HEK293 (cell line): ENCODE data around the gene NAGPA.

ENCODE experiments used
- CTCF ChIP-seq: fragments of 450-650 bp; formaldehyde crosslinking; IDR thresholded peaks from 2 replicates; pipeline ENCODE4 v1.5.1; 2016; ENCODE audit warnings: missing biosample characterization, missing genetic modification characterization
- TCF7L2 ChIP-seq: IDR thresholded peaks from 2 replicates; pipeline ENCODE4 v1.6.1; 2011; ENCODE audit warnings: low read depth, mild to moderate bottlenecking, inconsistent platforms, low read length, moderate library complexity, borderline replicate concordance
- ZBTB44 ChIP-seq: fragments of 450-650 bp; IDR thresholded peaks from 2 replicates; pipeline ENCODE4 v1.5.1; 2018; ENCODE audit warnings: missing biosample characterization, mild to moderate bottlenecking, missing genetic modification characterization
- ZNF138 ChIP-seq: fragments of 450-650 bp; formaldehyde crosslinking; IDR thresholded peaks from 2 replicates; pipeline ENCODE4 v1.5.1; 2016; ENCODE audit warnings: missing biosample characterization, missing genetic modification characterization, borderline replicate concordance
- ZNF37A ChIP-seq: fragments of 450-650 bp; IDR thresholded peaks from 2 replicates; pipeline ENCODE4 v1.5.1; 2018; ENCODE audit warnings: missing biosample characterization, missing genetic modification characterization
- ZNF510 ChIP-seq: fragments of 450-650 bp; formaldehyde crosslinking; IDR thresholded peaks from 2 replicates; pipeline ENCODE4 v1.5.1; 2018; ENCODE audit warnings: mild to moderate bottlenecking, missing genetic modification characterization, missing biosample characterization; ENCODE audit not compliant: insufficient replicate concordance
- ZNF513 ChIP-seq: fragments of 450-650 bp; IDR thresholded peaks from 2 replicates; pipeline ENCODE4 v1.5.1; 2018; ENCODE audit warnings: missing biosample characterization, missing genetic modification characterization
- ZNF530 ChIP-seq: fragments of 450-650 bp; formaldehyde crosslinking; IDR thresholded peaks from 2 replicates; pipeline ENCODE4 v1.5.1; 2016; ENCODE audit warnings: low read depth, missing biosample characterization, missing genetic modification characterization
- ZNF830 ChIP-seq: fragments of 450-650 bp; IDR thresholded peaks from 2 replicates; pipeline ENCODE4 v1.5.0; 2018; ENCODE audit warnings: missing biosample characterization, missing genetic modification characterization, low read depth, mild to moderate bottlenecking, moderate library complexity
- TF ChIP-seq, protein P1 (sequence below): fragments of 450-650 bp; formaldehyde crosslinking; IDR thresholded peaks from 2 replicates; pipeline ENCODE4 v1.5.1; 2016; ENCODE audit warnings: missing biosample characterization, missing genetic modification characterization

GRCh38 chr16:5073279-5073629 lies 39.5 kb upstream of the NAGPA start:
- TF ChIP-seq, protein P1, sequence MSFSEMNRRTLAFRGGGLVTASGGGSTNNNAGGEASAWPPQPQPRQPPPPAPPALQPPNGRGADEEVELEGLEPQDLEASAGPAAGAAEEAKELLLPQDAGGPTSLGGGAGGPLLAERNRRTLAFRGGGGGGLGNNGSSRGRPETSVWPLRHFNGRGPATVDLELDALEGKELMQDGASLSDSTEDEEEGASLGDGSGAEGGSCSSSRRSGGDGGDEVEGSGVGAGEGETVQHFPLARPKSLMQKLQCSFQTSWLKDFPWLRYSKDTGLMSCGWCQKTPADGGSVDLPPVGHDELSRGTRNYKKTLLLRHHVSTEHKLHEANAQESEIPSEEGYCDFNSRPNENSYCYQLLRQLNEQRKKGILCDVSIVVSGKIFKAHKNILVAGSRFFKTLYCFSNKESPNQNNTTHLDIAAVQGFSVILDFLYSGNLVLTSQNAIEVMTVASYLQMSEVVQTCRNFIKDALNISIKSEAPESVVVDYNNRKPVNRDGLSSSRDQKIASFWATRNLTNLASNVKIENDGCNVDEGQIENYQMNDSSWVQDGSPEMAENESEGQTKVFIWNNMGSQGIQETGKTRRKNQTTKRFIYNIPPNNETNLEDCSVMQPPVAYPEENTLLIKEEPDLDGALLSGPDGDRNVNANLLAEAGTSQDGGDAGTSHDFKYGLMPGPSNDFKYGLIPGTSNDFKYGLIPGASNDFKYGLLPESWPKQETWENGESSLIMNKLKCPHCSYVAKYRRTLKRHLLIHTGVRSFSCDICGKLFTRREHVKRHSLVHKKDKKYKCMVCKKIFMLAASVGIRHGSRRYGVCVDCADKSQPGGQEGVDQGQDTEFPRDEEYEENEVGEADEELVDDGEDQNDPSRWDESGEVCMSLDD (tag by site-specific recombination): no peak
- no peak for TF ChIP-seq CTCF (tag by site-specific recombination)
- no peak for TF ChIP-seq ZNF513 (tag by site-specific recombination)
- no peak for TF ChIP-seq TCF7L2
- no peak for TF ChIP-seq ZNF510 (tag by site-specific recombination)
- no peak for TF ChIP-seq ZBTB44 (tag by site-specific recombination)
- no peak for TF ChIP-seq ZNF138 (tag by site-specific recombination)
- TF ChIP-seq ZNF37A: no peak
- no peak for TF ChIP-seq ZNF530 (tag by site-specific recombination)
- no peak for TF ChIP-seq ZNF830 (tag by site-specific recombination)
